HL-60 (cell line): ENCODE measurements around the gene EXOC1.
A peak's percentile ranks its signal among the peaks of the same experiment; 100 is the strongest.

Source experiments
- DNase-seq, 2 experiments: peaks; one replicate each; pipeline ENCODE4 v3.0.0-alpha.2; 2010 to 2020; ENCODE audit warnings: low read depth in 1 of 2, low spot score in 1 of 2
- H3K27ac ChIP-seq: fragments of 250-450 bp; sonication (Bioruptor Pico); replicated peaks from 2 replicates; pipeline ENCODE4 v1.5.1; 2020; ENCODE audit warnings: mild to moderate bottlenecking, moderate library complexity
- H3K27me3 ChIP-seq: fragments of 250-450 bp; sonication (Bioruptor Pico); 2 replicates; pipeline ENCODE4 v1.5.1; 2021; ENCODE audit warnings: mild to moderate bottlenecking, moderate library complexity; ENCODE audit not compliant: insufficient read depth, poor library complexity, severe bottlenecking
- H3K4me3 ChIP-seq: replicated peaks from 2 replicates; pipeline ENCODE4 v1.5.1; 2011; ENCODE audit warnings: mild to moderate bottlenecking, control low read depth, low read length; ENCODE audit not compliant: insufficient read depth
- CTCF ChIP-seq: IDR thresholded peaks from one replicate; pipeline ENCODE4 v1.5.1; 2011; ENCODE audit warnings: low read length, control low read depth, inconsistent platforms; ENCODE audit not compliant: insufficient read depth
- GABPA ChIP-seq: IDR thresholded peaks from 2 replicates; pipeline ENCODE4 v1.6.1; 2012; ENCODE audit warnings: low read depth
- POLR2AphosphoS5 ChIP-seq: IDR thresholded peaks from 2 replicates; pipeline ENCODE4 v1.6.1; 2012; ENCODE audit warnings: low read depth
- REST ChIP-seq: IDR thresholded peaks from 2 replicates; pipeline ENCODE4 v1.6.1; 2012; ENCODE audit warnings: low read depth; ENCODE audit not compliant: insufficient replicate concordance
- SPI1 ChIP-seq: IDR thresholded peaks from 2 replicates; pipeline ENCODE4 v1.6.1; 2012; ENCODE audit warnings: low read depth, mild to moderate bottlenecking, borderline replicate concordance

The EXOC1 gene

DNA sequence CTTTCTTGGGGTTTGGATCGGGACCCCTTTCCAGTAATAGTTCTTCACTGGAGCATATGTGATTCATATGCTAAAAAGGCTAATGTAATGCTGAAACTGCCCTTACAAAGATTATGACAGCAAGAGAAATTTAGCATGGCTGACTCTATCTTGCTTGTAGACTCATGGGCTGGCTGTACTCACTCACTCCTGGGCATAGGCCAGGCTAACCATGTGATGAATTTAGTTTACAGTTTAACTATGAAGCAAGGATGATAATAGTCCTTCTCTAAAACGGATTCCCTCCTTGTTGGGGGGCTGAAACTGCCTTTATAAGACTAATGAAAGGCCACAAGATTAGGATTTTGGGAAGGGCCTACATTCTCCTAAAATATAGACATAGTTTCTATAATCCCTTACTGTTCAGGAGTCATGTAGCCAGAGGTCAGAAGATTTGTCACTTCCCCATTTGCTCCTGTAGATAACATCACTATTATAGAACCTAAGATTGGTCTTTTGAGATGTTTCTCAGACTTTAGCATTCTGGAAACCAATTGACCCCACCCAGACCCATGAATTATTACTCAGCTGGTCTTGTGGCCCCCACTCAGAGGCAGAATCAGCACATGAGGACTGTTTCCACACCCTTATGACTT is 74.5 kb downstream of the EXOC1 start:
- Histone ChIP-seq H3K27ac (no peak overlapping the region), H3K4me3 (no peak overlapping the region), H3K27me3 (no peaks in the 10 kb centered on the region)
- TF ChIP-seq GABPA (no peak), SPI1 (peak; percentile 79)
- no peak for DNase-seq

- H3K27ac ChIP-seq: no peak overlapping the region
- no peak for TF ChIP-seq GABPA
- TF ChIP-seq REST: no peak
- TF ChIP-seq SPI1: no peak
- TF ChIP-seq POLR2AphosphoS5: no peak
- no peak for TF ChIP-seq CTCF
- DNase-seq: no peak
- H3K27me3 ChIP-seq: no peaks in the 10 kb centered on the region
- no peak overlapping the region for H3K4me3 ChIP-seq
These were observed 75.4 kb downstream of the EXOC1 start for GRCh38 chr4:55928846-55929245.

DNA sequence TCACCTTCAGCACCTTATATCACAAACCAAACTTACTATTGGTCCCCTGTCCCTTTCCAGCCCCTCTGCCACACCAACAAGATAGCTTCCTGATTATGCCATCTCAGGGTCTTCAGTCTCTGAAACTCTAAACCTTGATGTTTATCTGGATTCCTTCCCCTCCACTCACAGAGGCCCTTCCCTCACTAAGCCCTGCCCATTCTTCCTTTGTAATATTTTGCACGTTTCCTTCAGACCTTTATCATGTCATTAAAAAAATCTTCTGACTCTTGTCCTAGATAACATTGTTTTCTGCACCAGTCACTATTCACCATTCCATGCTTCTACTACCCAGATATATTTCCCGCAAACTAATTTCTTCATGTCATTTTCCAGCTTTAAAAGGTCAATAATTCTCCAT is 77.6 kb downstream of the EXOC1 start:
- DNase-seq: no peak
- no peak overlapping the region for H3K27ac ChIP-seq

More for the DNA sequence above, 77.6 kb downstream of the EXOC1 start:
- no peak for TF ChIP-seq POLR2AphosphoS5
- no peak for TF ChIP-seq GABPA
- TF ChIP-seq SPI1: no peak
- TF ChIP-seq REST: no peak
- TF ChIP-seq CTCF: no peak
- H3K4me3 ChIP-seq: no peak overlapping the region
- H3K27me3 ChIP-seq: no peaks in the 10 kb centered on the region
